Upper lobe of left lung (tissue), 4 donors: Measurements from ENCODE around the gene SEMA4D.

ENCODE experiments used
- POLR2A ChIP-seq, 4 donors: fragments of 450-650 bp; IDR thresholded peaks; one replicate each; pipeline ENCODE4 v1.5.1; 2016 to 2017; ENCODE audit warnings: antibody characterized with exemption in 4 of 4, mild to moderate bottlenecking in 2 of 4
- POLR2AphosphoS5 ChIP-seq, 2 donors: sonication (generic); formaldehyde crosslinking; IDR thresholded peaks; one replicate each; pipeline ENCODE4 v1.5.1; 2017; ENCODE audit warnings: antibody characterized with exemption in 2 of 2
- TF ChIP-seq, protein P1 (sequence below), 6 experiments: fragments of 450-650 bp in 4 of 6; fragments of 200-600 bp in 2 of 6; sonication (generic) in 2 of 6; IDR thresholded peaks; one replicate each; pipeline ENCODE4 v1.5.1; 2016 to 2019; ENCODE audit warnings: antibody characterized with exemption in 6 of 6

DNA sequence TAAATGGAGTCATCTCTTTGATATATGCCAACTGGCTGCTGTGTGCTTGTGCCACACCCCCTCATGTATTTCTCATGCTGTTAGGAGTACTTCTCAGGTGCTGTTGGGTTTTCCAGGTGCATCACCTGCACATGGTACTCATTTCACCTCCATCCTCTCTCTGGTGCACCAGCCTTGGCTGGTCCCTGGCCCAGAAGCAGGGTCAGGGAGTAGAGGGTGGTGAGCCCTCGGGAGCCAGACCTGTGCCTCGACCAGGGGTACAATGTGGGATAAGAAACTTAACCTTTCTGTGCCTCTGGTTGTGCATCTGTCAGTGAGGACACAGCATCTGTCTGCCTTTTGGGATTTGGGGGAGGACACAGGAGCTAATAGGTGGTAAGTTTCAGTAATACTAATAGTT lies 141.1 kb downstream of the SEMA4D start:
- TF ChIP-seq, protein P1, sequence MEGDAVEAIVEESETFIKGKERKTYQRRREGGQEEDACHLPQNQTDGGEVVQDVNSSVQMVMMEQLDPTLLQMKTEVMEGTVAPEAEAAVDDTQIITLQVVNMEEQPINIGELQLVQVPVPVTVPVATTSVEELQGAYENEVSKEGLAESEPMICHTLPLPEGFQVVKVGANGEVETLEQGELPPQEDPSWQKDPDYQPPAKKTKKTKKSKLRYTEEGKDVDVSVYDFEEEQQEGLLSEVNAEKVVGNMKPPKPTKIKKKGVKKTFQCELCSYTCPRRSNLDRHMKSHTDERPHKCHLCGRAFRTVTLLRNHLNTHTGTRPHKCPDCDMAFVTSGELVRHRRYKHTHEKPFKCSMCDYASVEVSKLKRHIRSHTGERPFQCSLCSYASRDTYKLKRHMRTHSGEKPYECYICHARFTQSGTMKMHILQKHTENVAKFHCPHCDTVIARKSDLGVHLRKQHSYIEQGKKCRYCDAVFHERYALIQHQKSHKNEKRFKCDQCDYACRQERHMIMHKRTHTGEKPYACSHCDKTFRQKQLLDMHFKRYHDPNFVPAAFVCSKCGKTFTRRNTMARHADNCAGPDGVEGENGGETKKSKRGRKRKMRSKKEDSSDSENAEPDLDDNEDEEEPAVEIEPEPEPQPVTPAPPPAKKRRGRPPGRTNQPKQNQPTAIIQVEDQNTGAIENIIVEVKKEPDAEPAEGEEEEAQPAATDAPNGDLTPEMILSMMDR (IDR thresholded peaks at IDR 0.05) = no peak
- TF ChIP-seq POLR2AphosphoS5 (IDR thresholded peaks at IDR 0.05) (no peak), POLR2A (IDR thresholded peaks at IDR 0.05) (no peak)
